IgD-negative memory B cell (primary cell): ENCODE measurements around the gene ESR2. TPM values are rescaled to one million over a fixed set of nuclear protein-coding genes. Genes with fewer than 3 reads are reported as not detected.
"Not testable (repeated sequence)": the region's sequence is repeated elsewhere in the genome, so short reads cannot be mapped to it uniquely, and the experiment has no call there.

Experiments used
- H3K27ac Mint-ChIP-seq, 3 donors: one replicate each; pipeline ENCODE4 v1.8.0; 2020 to 2022; ENCODE audit warnings: mild to moderate bottlenecking in 3 of 3, mixed read lengths in 3 of 3, moderate library complexity in 1 of 3
- H3K27me3 Mint-ChIP-seq: one replicate; pipeline ENCODE4 v1.8.0; 2021; ENCODE audit warnings: mixed read lengths
- H3K36me3 Mint-ChIP-seq: one replicate; pipeline ENCODE4 v1.8.0; 2020; ENCODE audit warnings: mild to moderate bottlenecking, mixed read lengths
- H3K4me1 Mint-ChIP-seq, 3 donors: one replicate each; pipeline ENCODE4 v1.8.0; 2020 to 2022; ENCODE audit warnings: mixed read lengths in 3 of 3, mild to moderate bottlenecking in 1 of 3
- H3K4me3 Mint-ChIP-seq, 4 donors: one replicate each; pipeline ENCODE4 v1.8.0; 2020 to 2022; ENCODE audit warnings: mild to moderate bottlenecking in 4 of 4, mixed read lengths in 4 of 4, moderate library complexity in 3 of 4
- H3K9me3 Mint-ChIP-seq, 3 donors: one replicate each; pipeline ENCODE4 v1.8.0; 2020 to 2021; ENCODE audit warnings: mixed read lengths in 3 of 3, mild to moderate bottlenecking in 1 of 3
- polyA plus RNA-seq: library from polyadenylated mRNA; unstranded; fragments of 300-500 nt; fragmentation: Illumina TruSeq; gene quantifications from one replicate; pipeline ENCODE4 v1.2.3, GENCODE V29; 2021

Gene ESR2
- polyA plus RNA-seq, 1 donor from 2014 or later, result 1.3 TPM

- Mint-ChIP-seq H3K27me3 (no peaks in the 10 kb centered on the region), H3K4me1 (no peaks in the 10 kb centered on the region), H3K4me3 (no peak overlapping the region), H3K9me3 (no peaks in the 10 kb centered on the region), H3K36me3 (peaks cover 15% of the 10 kb centered on the region), H3K27ac (peak overlapping the region in 1 of 3 donors; percentile 86)
These were observed 167.6 kb downstream of the ESR2 start for GRCh38 chr14:64126548-64126947.

DNA sequence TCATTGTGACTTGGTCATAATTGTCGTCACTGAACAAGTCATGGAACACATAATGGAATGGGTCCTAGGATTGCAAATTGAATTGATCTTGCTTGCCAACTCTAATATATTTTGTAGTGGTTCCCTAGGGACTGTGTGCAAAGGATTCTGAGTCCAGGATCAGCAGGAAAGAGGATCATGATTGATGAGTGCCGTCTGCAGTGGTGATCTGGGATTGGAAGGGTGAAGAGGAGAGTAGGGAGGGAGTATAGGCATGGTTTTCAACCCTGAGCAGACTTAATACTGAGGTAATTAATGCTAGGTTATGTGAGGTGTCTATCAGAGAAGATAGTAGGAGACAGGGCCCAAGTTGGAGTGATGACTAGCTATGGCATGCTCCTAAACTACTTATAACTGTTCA is 168.9 kb downstream of the ESR2 start:
- H3K9me3 Mint-ChIP-seq, result no peaks in the 10 kb centered on the region
- H3K36me3 Mint-ChIP-seq, result peaks cover 13% of the 10 kb centered on the region
- no peaks in the 10 kb centered on the region for H3K4me1 Mint-ChIP-seq
- H3K27ac Mint-ChIP-seq, result no peak overlapping the region
- no peaks in the 10 kb centered on the region for H3K27me3 Mint-ChIP-seq
- no peak overlapping the region for H3K4me3 Mint-ChIP-seq

DNA sequence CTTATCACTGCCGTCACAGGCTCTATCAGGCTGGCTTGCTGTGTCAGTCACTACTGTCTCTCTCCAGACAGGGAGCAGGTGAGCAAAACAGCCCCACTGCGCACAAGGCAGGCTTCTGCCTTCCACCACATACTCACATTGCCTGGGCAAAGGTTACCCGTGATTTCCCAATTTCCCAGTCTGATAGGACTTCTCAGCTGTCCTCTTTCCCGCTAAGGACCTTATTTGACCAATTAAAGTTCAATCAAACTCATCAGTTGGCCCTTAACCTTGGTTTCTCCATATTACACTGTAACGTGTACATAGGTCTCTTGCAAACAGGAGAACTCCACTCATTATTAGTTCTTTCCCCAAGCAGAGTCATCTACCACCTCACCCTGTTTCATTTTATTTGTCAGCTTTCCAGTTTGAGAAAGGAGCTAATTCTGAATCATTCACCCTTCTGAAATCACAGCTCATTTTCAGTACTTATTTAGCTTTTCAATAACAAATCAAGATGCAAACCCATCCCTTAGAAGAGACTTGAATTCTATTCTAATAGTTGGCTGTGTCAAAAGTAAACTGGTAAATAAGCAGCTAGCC is 170.8 kb downstream of the ESR2 start:
- H3K36me3 Mint-ChIP-seq, result peaks cover 11% of the 10 kb centered on the region
- no peaks in the 10 kb centered on the region for H3K27me3 Mint-ChIP-seq
- H3K27ac Mint-ChIP-seq, result no peak overlapping the region
- no peak overlapping the region for H3K4me3 Mint-ChIP-seq
- no peaks in the 10 kb centered on the region for H3K4me1 Mint-ChIP-seq
- H3K9me3 Mint-ChIP-seq, result no peaks in the 10 kb centered on the region

- Mint-ChIP-seq H3K36me3 (peaks cover 6% of the 10 kb centered on the region), H3K4me1 (peaks cover 0 to 2% (median 0%) of the 10 kb centered on the region in 3 donors), H3K4me3 (no peak overlapping the region), H3K27ac (no peak overlapping the region), H3K27me3 (no peaks in the 10 kb centered on the region), H3K9me3 (no peaks in the 10 kb centered on the region)
These were observed 174.2 kb downstream of the ESR2 start for GRCh38 chr14:64119980-64120379.

DNA sequence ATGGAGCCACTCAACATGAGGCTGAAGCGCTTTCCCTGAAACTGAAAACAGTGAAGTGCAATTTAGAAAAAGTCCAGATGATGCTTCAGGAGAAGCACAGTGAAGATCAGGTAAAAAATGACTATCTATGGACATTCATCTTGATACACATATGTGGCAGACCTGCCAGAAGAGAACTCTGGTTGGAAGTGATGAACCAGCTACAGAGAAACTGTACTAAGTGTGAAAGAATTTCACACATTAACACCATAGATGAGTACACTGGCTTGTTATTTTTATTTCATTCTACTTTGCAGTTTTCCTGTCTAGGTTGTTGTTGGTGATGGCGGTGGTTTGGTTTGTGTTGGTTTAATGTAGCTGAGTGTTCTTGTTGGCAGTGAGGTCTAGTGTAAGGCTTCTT is 174.7 kb downstream of the ESR2 start:
- Mint-ChIP-seq H3K27ac (no peak overlapping the region), H3K9me3 (no peaks in the 10 kb centered on the region), H3K4me3 (no peak overlapping the region), H3K4me1 (peaks cover 0 to 2% (median 0%) of the 10 kb centered on the region in 3 donors), H3K27me3 (no peaks in the 10 kb centered on the region), H3K36me3 (peaks cover 6% of the 10 kb centered on the region)

DNA sequence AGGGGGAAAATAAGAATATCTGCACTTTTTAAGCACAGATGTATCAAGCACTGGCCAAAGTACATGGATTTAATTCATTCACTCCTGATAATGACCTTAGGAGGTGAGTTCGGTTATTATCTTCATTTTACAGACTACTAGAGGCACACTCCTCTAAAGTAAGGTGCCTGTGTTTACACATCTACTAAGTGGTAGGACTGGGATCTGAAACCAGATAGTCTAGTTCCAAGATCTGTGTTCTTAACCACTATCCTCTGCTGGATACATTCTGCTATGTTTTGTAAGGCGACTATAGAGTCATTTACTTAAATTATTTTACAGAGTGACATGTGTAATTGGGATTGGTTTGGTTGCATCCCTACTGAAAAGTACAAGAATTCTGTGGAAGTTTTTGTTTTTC is 175.3 kb downstream of the ESR2 start:
- no peaks in the 10 kb centered on the region for H3K27me3 Mint-ChIP-seq
- H3K4me3 Mint-ChIP-seq, result no peak overlapping the region
- no peak overlapping the region for H3K27ac Mint-ChIP-seq
- H3K36me3 Mint-ChIP-seq, result peaks cover 6% of the 10 kb centered on the region
- no peaks in the 10 kb centered on the region for H3K9me3 Mint-ChIP-seq
- H3K4me1 Mint-ChIP-seq, result peaks cover 0 to 2% (median 0%) of the 10 kb centered on the region in 3 donors

DNA sequence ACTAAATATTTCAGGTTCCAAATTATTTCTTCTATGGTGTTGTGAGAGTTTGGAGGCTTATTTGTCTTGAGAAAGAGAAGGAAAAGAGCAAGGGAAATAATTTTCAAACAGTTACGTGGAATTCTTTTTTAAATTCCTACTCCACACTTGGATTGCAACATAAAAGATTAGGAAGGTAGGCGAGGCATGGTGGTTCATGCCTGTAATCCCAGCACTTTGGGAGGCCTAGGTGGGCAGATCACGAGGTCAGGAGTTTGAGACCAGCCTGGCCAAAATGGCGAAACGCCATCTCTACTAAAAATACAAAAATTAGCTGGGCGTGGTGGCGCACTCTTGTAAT is 175.8 kb downstream of the ESR2 start:
- H3K27me3 Mint-ChIP-seq, H3K4me1 Mint-ChIP-seq, H3K27ac Mint-ChIP-seq, H3K4me3 Mint-ChIP-seq, H3K9me3 Mint-ChIP-seq, H3K36me3 Mint-ChIP-seq: not testable (repeated sequence)

DNA sequence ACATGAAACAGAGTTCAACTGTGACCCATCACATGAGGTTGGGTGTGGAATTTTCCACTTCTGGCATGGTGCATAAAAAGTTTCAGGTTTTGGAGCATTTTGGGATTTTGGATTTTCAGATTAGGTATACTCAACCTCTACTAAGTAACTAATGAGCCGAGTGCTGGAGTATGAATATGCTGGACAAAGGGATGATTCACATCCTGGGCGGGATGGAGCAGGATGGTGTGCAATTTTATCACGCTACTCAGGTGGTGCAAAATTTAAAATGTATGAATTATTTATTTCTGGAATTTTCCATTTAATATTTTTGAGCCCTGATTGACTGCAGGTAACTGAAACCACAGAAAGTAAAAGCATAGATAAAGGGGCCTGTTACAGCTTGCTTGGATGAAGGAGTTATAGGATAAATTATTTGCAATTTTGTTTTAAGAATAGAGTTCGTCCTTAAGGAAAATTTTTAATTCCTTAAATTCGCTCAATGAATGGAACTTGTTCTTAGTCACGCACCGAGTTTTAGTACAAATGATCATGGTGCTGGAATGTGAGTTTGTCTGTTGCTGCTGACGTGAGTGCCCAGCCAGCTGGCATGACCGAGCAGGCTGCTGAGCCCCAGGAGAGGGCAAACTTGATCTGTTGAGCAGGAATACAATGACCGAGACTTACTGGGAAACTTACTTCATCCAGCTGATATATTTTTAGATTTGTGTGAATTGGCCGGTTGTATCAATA is 176.3 kb downstream of the ESR2 start:
- Mint-ChIP-seq H3K36me3 (peaks cover 5% of the 10 kb centered on the region), H3K27me3 (no peaks in the 10 kb centered on the region), H3K4me1 (peaks cover 0 to 2% (median 0%) of the 10 kb centered on the region in 3 donors), H3K27ac (no peak overlapping the region), H3K9me3 (no peaks in the 10 kb centered on the region), H3K4me3 (no peak overlapping the region)

- Mint-ChIP-seq H3K27ac (no peak overlapping the region), H3K9me3 (no peaks in the 10 kb centered on the region), H3K4me1 (peaks cover 0 to 2% (median 0%) of the 10 kb centered on the region in 3 donors), H3K27me3 (no peaks in the 10 kb centered on the region), H3K4me3 (no peak overlapping the region), H3K36me3 (peaks cover 2% of the 10 kb centered on the region)
These were observed 178.8 kb downstream of the ESR2 start for GRCh38 chr14:64115401-64115800.

- no peaks in the 10 kb centered on the region for H3K9me3 Mint-ChIP-seq
- H3K27ac Mint-ChIP-seq, result no peak overlapping the region
- H3K27me3 Mint-ChIP-seq, result no peaks in the 10 kb centered on the region
- peaks cover 0 to 2% (median 0%) of the 10 kb centered on the region in 3 donors for H3K4me1 Mint-ChIP-seq
- H3K4me3 Mint-ChIP-seq, result no peak overlapping the region
- H3K36me3 Mint-ChIP-seq, result peaks cover 2% of the 10 kb centered on the region
These were observed 179.4 kb downstream of the ESR2 start for GRCh38 chr14:64114796-64115195.

DNA sequence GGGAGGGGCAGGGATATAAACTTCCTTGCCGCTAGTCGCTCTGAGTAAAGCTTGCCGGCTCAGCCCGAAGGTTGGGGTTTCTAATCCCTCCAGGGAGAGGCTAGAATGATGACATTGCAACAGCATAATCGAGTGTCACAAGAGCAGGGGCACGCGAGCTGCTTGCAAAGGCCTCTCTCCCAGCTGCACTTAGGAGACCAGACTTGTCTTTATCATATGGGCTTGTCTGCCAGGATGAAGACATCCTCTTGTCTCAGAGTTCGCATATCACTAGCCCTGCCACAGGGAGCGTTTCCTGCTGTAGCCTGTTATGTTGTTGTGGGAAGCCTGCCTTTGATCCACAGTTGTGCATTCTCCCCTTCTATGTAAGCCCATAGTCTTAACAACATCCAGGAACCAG is 180.0 kb downstream of the ESR2 start:
- H3K4me3 Mint-ChIP-seq, result no peak overlapping the region
- no peak overlapping the region for H3K27ac Mint-ChIP-seq
- no peaks in the 10 kb centered on the region for H3K9me3 Mint-ChIP-seq

DNA sequence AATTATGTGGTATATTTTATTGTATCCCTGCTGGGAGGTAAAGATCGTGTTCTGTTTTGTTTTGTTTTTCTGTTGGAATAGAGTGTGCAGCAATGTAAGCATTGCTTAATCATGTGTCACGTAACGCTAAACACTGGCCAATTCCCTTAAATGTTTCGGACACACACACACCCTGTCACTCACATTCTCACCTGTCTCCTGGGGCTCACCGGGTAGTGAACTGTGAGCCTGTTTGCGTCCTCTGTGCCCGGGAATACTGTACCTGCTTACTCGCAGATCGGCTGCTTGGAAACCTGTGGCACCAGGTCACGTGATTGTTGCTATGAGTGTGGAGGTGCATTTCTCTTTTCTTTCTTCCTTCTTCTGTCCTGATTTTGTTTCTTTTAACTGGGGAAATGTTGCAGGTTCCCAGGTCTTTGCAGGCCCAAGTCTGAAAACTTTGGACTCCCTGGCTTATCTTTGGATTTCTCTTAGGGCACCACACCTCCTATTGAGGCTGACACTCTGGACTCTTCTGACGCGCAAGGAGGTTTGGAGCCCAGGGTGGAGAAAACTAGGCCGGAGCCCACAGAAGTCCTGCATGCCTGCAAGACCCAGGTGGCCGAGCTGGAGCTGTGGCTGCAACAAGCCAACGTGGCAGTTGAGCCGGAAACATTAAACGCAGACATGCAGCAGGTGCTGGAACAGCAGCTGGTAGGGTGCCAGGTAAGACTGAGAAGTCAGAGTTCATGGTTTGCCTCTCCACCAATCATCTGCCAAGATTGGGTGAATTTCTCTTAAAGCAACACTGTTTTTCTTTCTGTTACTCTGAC is 181.1 kb downstream of the ESR2 start:
- Mint-ChIP-seq H3K27ac (no peak overlapping the region), H3K4me1 (peaks cover 0 to 2% (median 0%) of the 10 kb centered on the region in 3 donors), H3K27me3 (no peaks in the 10 kb centered on the region), H3K9me3 (no peaks in the 10 kb centered on the region), H3K4me3 (no peak overlapping the region), H3K36me3 (peaks cover 3% of the 10 kb centered on the region)

More for the DNA sequence above, 180.0 kb downstream of the ESR2 start:
- H3K4me1 Mint-ChIP-seq, result peaks cover 0 to 2% (median 0%) of the 10 kb centered on the region in 3 donors
- H3K36me3 Mint-ChIP-seq, result peaks cover 2% of the 10 kb centered on the region
- no peaks in the 10 kb centered on the region for H3K27me3 Mint-ChIP-seq

DNA sequence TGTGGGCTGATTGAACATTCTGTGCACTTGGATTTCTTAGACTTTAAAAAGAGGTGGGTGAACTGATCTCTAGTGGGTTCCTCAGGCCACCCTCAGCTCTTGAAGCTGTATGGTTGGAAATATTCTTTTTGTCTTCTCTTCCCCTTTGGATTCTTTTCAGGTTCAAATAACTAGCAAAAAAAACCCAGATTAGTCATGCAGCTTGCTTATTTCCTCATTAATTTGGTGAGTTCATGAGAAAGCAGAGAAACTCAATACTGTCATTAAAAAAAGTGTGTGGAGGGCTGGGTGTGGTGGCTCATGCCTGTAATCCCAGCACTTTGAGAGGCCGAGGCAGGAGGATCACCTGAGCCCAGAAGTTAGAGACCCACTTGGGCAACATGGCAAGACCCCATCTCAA is 183.4 kb downstream of the ESR2 start:
- H3K27ac Mint-ChIP-seq, result no peak overlapping the region
- H3K27me3 Mint-ChIP-seq, result no peaks in the 10 kb centered on the region
- H3K4me1 Mint-ChIP-seq, result peaks cover 0 to 2% (median 0%) of the 10 kb centered on the region in 3 donors
- peaks cover 3% of the 10 kb centered on the region for H3K36me3 Mint-ChIP-seq
- H3K9me3 Mint-ChIP-seq, result no peaks in the 10 kb centered on the region
- no peak overlapping the region for H3K4me3 Mint-ChIP-seq

DNA sequence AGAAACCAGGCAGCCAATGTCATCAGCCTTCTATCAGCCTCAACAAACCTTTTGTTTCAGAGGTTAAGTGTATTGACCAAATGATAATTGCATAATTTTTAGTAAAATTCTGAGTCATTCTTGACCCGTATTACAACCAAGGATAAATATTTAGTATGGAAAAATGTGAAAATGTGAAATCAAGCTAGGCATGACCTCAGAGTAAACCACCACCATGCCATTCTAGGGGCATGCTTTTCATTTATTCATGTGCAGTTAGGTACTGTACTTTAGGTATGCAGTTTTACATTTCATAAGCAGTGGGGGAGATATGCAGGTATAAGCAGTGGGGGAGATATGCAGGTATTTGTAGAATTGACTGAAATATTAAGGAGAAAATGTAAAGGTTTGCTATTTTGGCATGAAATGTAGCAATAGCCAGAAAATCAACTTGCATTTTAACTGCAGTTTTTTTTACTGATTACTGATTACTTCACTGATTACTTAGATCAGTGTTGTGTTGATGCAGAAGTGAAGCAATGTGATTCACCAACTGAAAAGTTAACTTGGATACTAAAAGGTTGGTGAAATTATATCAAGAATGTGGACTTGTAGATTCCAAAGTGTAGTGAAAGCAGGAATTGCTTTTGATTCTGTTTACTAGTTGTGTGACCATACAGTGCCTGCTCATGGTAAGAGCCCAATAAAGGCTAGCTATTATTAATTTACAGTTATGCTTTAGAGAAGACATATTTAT is 184.2 kb downstream of the ESR2 start:
- Mint-ChIP-seq H3K4me3 (no peak overlapping the region), H3K4me1 (no peaks in the 10 kb centered on the region), H3K9me3 (no peaks in the 10 kb centered on the region), H3K27me3 (no peaks in the 10 kb centered on the region), H3K36me3 (peaks cover 3% of the 10 kb centered on the region), H3K27ac (no peak overlapping the region)

DNA sequence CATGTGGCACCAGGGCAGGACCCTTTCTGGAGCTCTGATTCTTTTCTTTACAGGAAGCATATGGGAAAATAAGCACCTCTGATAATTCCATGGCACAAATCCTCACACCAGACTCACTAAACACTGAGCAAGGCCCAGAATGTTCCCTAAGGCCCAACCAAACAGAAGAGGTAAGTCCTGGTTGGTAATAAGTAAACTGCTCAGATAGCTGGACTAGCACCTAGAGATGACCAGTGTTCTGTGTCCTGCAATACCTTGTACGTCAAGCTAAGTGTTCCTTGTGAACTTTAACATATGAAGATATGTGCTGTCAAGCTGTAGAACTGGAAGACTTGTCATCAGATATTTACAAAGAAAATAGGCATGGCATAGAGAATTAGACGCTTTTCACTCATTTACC is 186.7 kb downstream of the ESR2 start:
- Mint-ChIP-seq H3K36me3 (peaks cover 10% of the 10 kb centered on the region), H3K27ac (no peak overlapping the region), H3K4me1 (no peaks in the 10 kb centered on the region), H3K4me3 (no peak overlapping the region), H3K27me3 (no peaks in the 10 kb centered on the region), H3K9me3 (no peaks in the 10 kb centered on the region)
